PC-3 (cell line): ENCODE measurements around the gene MGAT5. TPM values are rescaled to one million over a fixed set of nuclear protein-coding genes. Genes with fewer than 3 reads are reported as not detected.

Experiments used
- ATAC-seq: fragments of 200-7000 bp; cut with Tn5 transposase; 2 replicates; pipeline ENCODE4 v1.9.1; 2020; ENCODE audit warnings: mild to moderate bottlenecking, moderate library complexity
- BruUV-seq: library from RNA; stranded (reverse); fragments of 400-500 nt; replicated peaks from 2 replicates; lab custom pipeline; 2021; lab: Mats Ljungman, UMichigan
- CTCF ChIA-PET: fragments of 300-600 bp; sonication (Branson Sonifier 250); formaldehyde crosslinking; loops from one replicate; lab custom pipeline; 2022; ENCODE audit warnings: antibody characterized with exemption; lab: Charles Lee
- POLR2A ChIA-PET: fragments of 300-600 bp; sonication (Branson Sonifier 250); formaldehyde crosslinking; loops from one replicate; lab custom pipeline; 2022; ENCODE audit warnings: antibody characterized with exemption; ENCODE audit not compliant: unreplicated experiment; lab: Charles Lee
- DNase-seq: peaks from one replicate; pipeline ENCODE4 v3.0.0-alpha.2; 2015
- H2AFZ ChIP-seq: fragments of 300-600 bp; sonication (generic); 2 replicates; pipeline ENCODE4 v1.6.0; 2016; ENCODE audit warnings: antibody characterized with exemption, low read length
- H3F3A ChIP-seq: fragments of 300-600 bp; sonication (generic); one replicate; pipeline ENCODE4 v1.6.0; 2017; ENCODE audit warnings: antibody characterized with exemption, low read length, control low read depth, mild to moderate bottlenecking; ENCODE audit not compliant: unreplicated experiment
- H3K27ac ChIP-seq: fragments of 300-600 bp; sonication (generic); 2 replicates; pipeline ENCODE4 v1.5.1; 2016; ENCODE audit warnings: mild to moderate bottlenecking, low read length
- H3K27me3 ChIP-seq: fragments of 300-600 bp; sonication (generic); 2 replicates; pipeline ENCODE4 v1.6.1; 2016; ENCODE audit warnings: low read length, mixed read lengths
- H3K36me3 ChIP-seq: fragments of 300-600 bp; sonication (generic); 2 replicates; pipeline ENCODE4 v1.6.1; 2016; ENCODE audit warnings: low read depth, mixed run types, low read length, mixed read lengths
- H3K4me1 ChIP-seq: fragments of 300-600 bp; sonication (generic); 2 replicates; pipeline ENCODE4 v1.5.1; 2016; ENCODE audit warnings: low read length; ENCODE audit not compliant: insufficient read depth
- H3K4me2 ChIP-seq: fragments of 300-600 bp; sonication (generic); 2 replicates; pipeline ENCODE4 v1.6.0; 2016; ENCODE audit warnings: low read length
- H3K4me3 ChIP-seq: fragments of 300-600 bp; sonication (generic); 2 replicates; pipeline ENCODE4 v1.5.1; 2016; ENCODE audit warnings: mild to moderate bottlenecking, low read length, mixed read lengths
- H3K79me2 ChIP-seq: fragments of 300-600 bp; sonication (generic); 2 replicates; pipeline ENCODE4 v1.6.1; 2017; ENCODE audit warnings: low read length, mixed read lengths
- H3K9ac ChIP-seq: fragments of 300-600 bp; sonication (generic); 2 replicates; pipeline ENCODE4 v1.6.0; 2016; ENCODE audit warnings: mild to moderate bottlenecking, low read length
- H3K9me2 ChIP-seq: fragments of 300-600 bp; sonication (generic); replicated peaks from 2 replicates; pipeline ENCODE4 v1.6.1; 2016; ENCODE audit warnings: mixed run types, low read length, mixed read lengths
- H3K9me3 ChIP-seq: fragments of 300-600 bp; sonication (generic); 2 replicates; pipeline ENCODE4 v1.6.1; 2016; ENCODE audit warnings: low read length, mixed read lengths
- H4K20me1 ChIP-seq: fragments of 300-600 bp; sonication (generic); 2 replicates; pipeline ENCODE4 v1.6.1; 2016; ENCODE audit warnings: low read length, mixed read lengths
- CTCF ChIP-seq: fragments of 300-600 bp; sonication (generic); conservative IDR thresholded peaks from 2 replicates; pipeline ENCODE4 v1.5.1; 2017; ENCODE audit warnings: antibody characterized with exemption, low read depth, mild to moderate bottlenecking, low read length
- EZH2 ChIP-seq: fragments of 300-600 bp; sonication (generic); IDR thresholded peaks from one replicate; pipeline ENCODE4 v1.6.1; 2017; ENCODE audit warnings: antibody characterized with exemption, mild to moderate bottlenecking, low read length; ENCODE audit not compliant: unreplicated experiment
- EZH2phosphoT487 ChIP-seq: fragments of 300-600 bp; sonication (generic); IDR thresholded peaks from 2 replicates; pipeline ENCODE4 v1.6.1; 2018; ENCODE audit warnings: mild to moderate bottlenecking, antibody characterized with exemption, low read length, borderline replicate concordance
- intact Hi-C: fragments of 100-400 bp; cut with micrococcal nuclease; formaldehyde crosslinking; loops from 2 replicates; pipeline ENCODE4 v1.9.0; 2023
- total RNA-seq: library from RNA; depleted of rRNA; stranded (reverse); fragments of >200 nt; gene quantifications from 2 replicates; pipeline ENCODE4 v1.2.3, GENCODE V29; 2014

Gene MGAT5
- total RNA-seq, 1 experiment from 2014 or later, result 33.8 TPM

DNA sequence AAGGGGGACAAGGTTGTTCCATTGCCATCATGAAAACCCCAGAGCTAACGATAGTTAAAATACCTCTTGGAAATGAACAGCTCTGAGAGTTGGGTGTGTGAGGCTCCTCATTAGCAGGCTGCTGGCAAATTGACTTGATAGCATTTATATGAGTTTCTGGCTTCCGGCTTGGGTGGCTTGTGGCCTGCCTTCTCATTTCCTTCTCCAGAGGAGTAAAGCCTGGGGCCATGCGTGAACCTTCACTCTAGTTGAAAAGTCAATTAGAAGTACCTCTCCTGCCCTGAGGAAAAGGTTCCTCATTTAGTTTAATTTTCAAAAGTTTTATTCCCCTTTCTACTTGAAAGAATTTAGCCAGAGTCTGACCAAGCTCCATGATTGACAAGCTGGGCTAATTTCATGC, 67.1 kb downstream of the MGAT5 start:
- no TSS peak for BruUV-seq

GRCh38 chr2:134323777-134324176, 69.9 kb downstream of the MGAT5 start:
- intact Hi-C loops, result no loop called here
- H3K79me2 ChIP-seq, result no peaks in the 10 kb centered on the region
- no peaks in the 10 kb centered on the region for H3K4me1 ChIP-seq
- H2AFZ ChIP-seq, result no peak overlapping the region
- CTCF ChIA-PET, result no interaction called here
- H3K4me3 ChIP-seq, result no peak overlapping the region
- H3K27me3 ChIP-seq, result no peaks in the 10 kb centered on the region
- H3K27ac ChIP-seq, result no peak overlapping the region
- no TSS peak for BruUV-seq
- TF ChIP-seq EZH2phosphoT487, result no peak
- no peak for TF ChIP-seq EZH2
- TF ChIP-seq CTCF, result no peak
- POLR2A ChIA-PET, result no interaction called here
- ATAC-seq (no peak), DNase-seq (no peak)
- H3K9me3 ChIP-seq, result no peaks in the 10 kb centered on the region
- 0 out of 2 replicates have a peak, but pooled peaks cover 3% of the 10 kb centered on the region for H3K36me3 ChIP-seq
- H3K9me2 ChIP-seq, result no peaks in the 10 kb centered on the region
- H3F3A ChIP-seq, result no peaks in the 10 kb centered on the region
- H4K20me1 ChIP-seq, result no peaks in the 10 kb centered on the region
- H3K4me2 ChIP-seq, result no peak overlapping the region
- H3K9ac ChIP-seq, result no peak overlapping the region

More for the DNA sequence above, 67.1 kb downstream of the MGAT5 start:
- Histone ChIP-seq H3K36me3 (0 out of 2 replicates have a peak, but pooled peaks cover 3% of the 10 kb centered on the region), H3K79me2 (no peaks in the 10 kb centered on the region), H3K27ac (no peak overlapping the region), H3K9me2 (no peaks in the 10 kb centered on the region), H2AFZ (no peak overlapping the region), H4K20me1 (no peaks in the 10 kb centered on the region), H3K27me3 (no peaks in the 10 kb centered on the region), H3K4me1 (no peaks in the 10 kb centered on the region), H3K4me3 (no peak overlapping the region), H3K9ac (no peak overlapping the region), H3K4me2 (no peak overlapping the region), H3F3A (no peaks in the 10 kb centered on the region), H3K9me3 (no peaks in the 10 kb centered on the region)
- DNase-seq (no peak), ATAC-seq (no peak)
- TF ChIP-seq CTCF (no peak), EZH2phosphoT487 (no peak), EZH2 (no peak)
- ChIA-PET CTCF (no interaction called here), POLR2A (no interaction called here)
- intact Hi-C loops, result no loop called here

DNA sequence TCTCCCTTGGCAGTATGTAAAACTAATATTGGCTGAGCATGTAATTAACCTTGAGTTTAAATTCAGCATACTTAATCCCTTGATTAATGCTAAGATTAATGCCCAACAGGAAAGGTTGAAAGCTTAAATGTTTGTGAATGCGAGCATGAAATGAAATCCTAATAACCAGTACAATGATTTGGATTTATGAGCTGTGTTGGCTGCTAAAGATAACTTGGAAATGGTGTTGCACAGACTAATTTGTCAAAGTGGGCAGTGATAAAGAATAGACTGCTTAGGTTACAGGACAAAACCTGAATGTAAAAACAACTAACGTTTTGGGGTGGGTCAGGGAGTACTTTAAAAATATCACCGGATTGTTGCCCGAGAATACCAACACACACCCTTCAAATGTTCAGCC, 70.6 kb downstream of the MGAT5 start:
- Histone ChIP-seq H3K4me3 (no peak overlapping the region), H3K36me3 (0 out of 2 replicates have a peak, but pooled peaks cover 3% of the 10 kb centered on the region), H2AFZ (no peak overlapping the region), H4K20me1 (no peaks in the 10 kb centered on the region), H3K27ac (no peak overlapping the region), H3K4me2 (no peak overlapping the region), H3K4me1 (no peaks in the 10 kb centered on the region), H3K79me2 (no peaks in the 10 kb centered on the region), H3K9me2 (no peaks in the 10 kb centered on the region), H3F3A (no peaks in the 10 kb centered on the region), H3K27me3 (no peaks in the 10 kb centered on the region), H3K9me3 (no peaks in the 10 kb centered on the region), H3K9ac (no peak overlapping the region)
- CTCF ChIA-PET, result no interaction called here
- ATAC-seq (no peak), DNase-seq (no peak)
- POLR2A ChIA-PET, result interaction anchor here (0.6 kb wide), 1 partner anchor 17 kb away, joined by 3 read pairs; no protein-coding TSS in a partner anchor
- TF ChIP-seq CTCF, result no peak
- intact Hi-C loops, result no loop called here
- BruUV-seq, result no TSS peak
